ENCODE results near the gene ZNG1A. TPM values are rescaled to one million over a fixed set of nuclear protein-coding genes. Genes with fewer than 3 reads are reported as not detected.
"Not testable (repeated sequence)": the region's sequence is repeated elsewhere in the genome, so short reads cannot be mapped to it uniquely, and the experiment has no call there.

The ZNG1A gene
- total RNA-seq, 1 experiment from 2014 or later: 54.4 TPM

- H3K27me3 Mint-ChIP-seq (ENCODE audit: unreplicated experiment); H3K4me1 Mint-ChIP-seq (ENCODE audit: low read depth, unreplicated experiment); H3K4me3 Mint-ChIP-seq (ENCODE audit: low read depth, unreplicated experiment); CTCF ChIA-PET; intact Hi-C loops (cut with micrococcal nuclease; ENCODE audit: unreplicated experiment); BruUV-seq (replicated peaks); H3K27ac Mint-ChIP-seq (ENCODE audit: unreplicated experiment); H3K9me3 Mint-ChIP-seq (ENCODE audit: low read depth, unreplicated experiment); DNase-seq; H3K36me3 Mint-ChIP-seq (ENCODE audit: insufficient read depth, unreplicated experiment): not testable (repeated sequence)
Observed at GRCh38 chr9:88396-89037, 90.3 kb downstream of the ZNG1A start.

GRCh38 chr9:87860-88259, 91.0 kb downstream of the ZNG1A start:
- H3K4me3 Mint-ChIP-seq (ENCODE audit: low read depth, unreplicated experiment); DNase-seq; H3K36me3 Mint-ChIP-seq (ENCODE audit: insufficient read depth, unreplicated experiment); CTCF ChIA-PET; H3K27me3 Mint-ChIP-seq (ENCODE audit: unreplicated experiment); H3K4me1 Mint-ChIP-seq (ENCODE audit: low read depth, unreplicated experiment); intact Hi-C loops (cut with micrococcal nuclease; ENCODE audit: unreplicated experiment); H3K9me3 Mint-ChIP-seq (ENCODE audit: low read depth, unreplicated experiment); H3K27ac Mint-ChIP-seq (ENCODE audit: unreplicated experiment); BruUV-seq (replicated peaks): not testable (repeated sequence)

- H3K9me3 Mint-ChIP-seq (ENCODE audit: low read depth, unreplicated experiment); intact Hi-C loops (cut with micrococcal nuclease; ENCODE audit: unreplicated experiment); H3K36me3 Mint-ChIP-seq (ENCODE audit: insufficient read depth, unreplicated experiment); H3K27ac Mint-ChIP-seq (ENCODE audit: unreplicated experiment); H3K4me3 Mint-ChIP-seq (ENCODE audit: low read depth, unreplicated experiment); H3K27me3 Mint-ChIP-seq (ENCODE audit: unreplicated experiment); DNase-seq; BruUV-seq (replicated peaks); H3K4me1 Mint-ChIP-seq (ENCODE audit: low read depth, unreplicated experiment); CTCF ChIA-PET: not testable (repeated sequence)
Observed at GRCh38 chr9:87105-87504, 91.8 kb downstream of the ZNG1A start.

- DNase-seq; intact Hi-C loops (cut with micrococcal nuclease; ENCODE audit: unreplicated experiment); H3K9me3 Mint-ChIP-seq (ENCODE audit: low read depth, unreplicated experiment); H3K36me3 Mint-ChIP-seq (ENCODE audit: insufficient read depth, unreplicated experiment); H3K27me3 Mint-ChIP-seq (ENCODE audit: unreplicated experiment); H3K4me1 Mint-ChIP-seq (ENCODE audit: low read depth, unreplicated experiment); BruUV-seq (replicated peaks); H3K4me3 Mint-ChIP-seq (ENCODE audit: low read depth, unreplicated experiment); H3K27ac Mint-ChIP-seq (ENCODE audit: unreplicated experiment); CTCF ChIA-PET: not testable (repeated sequence)
Observed at GRCh38 chr9:86697-87096, 92.2 kb downstream of the ZNG1A start.

- DNase-seq; H3K4me1 Mint-ChIP-seq (ENCODE audit: low read depth, unreplicated experiment); H3K27ac Mint-ChIP-seq (ENCODE audit: unreplicated experiment); intact Hi-C loops (cut with micrococcal nuclease; ENCODE audit: unreplicated experiment); BruUV-seq (replicated peaks); CTCF ChIA-PET; H3K36me3 Mint-ChIP-seq (ENCODE audit: insufficient read depth, unreplicated experiment); H3K4me3 Mint-ChIP-seq (ENCODE audit: low read depth, unreplicated experiment); H3K9me3 Mint-ChIP-seq (ENCODE audit: low read depth, unreplicated experiment); H3K27me3 Mint-ChIP-seq (ENCODE audit: unreplicated experiment): not testable (repeated sequence)
Observed at GRCh38 chr9:82932-83689, 95.7 kb downstream of the ZNG1A start.

GRCh38 chr9:78333-78732, 100.5 kb downstream of the ZNG1A start:
- H3K4me1 Mint-ChIP-seq (ENCODE audit: low read depth, unreplicated experiment); H3K9me3 Mint-ChIP-seq (ENCODE audit: low read depth, unreplicated experiment); intact Hi-C loops (cut with micrococcal nuclease; ENCODE audit: unreplicated experiment); CTCF ChIA-PET; BruUV-seq (replicated peaks); H3K36me3 Mint-ChIP-seq (ENCODE audit: insufficient read depth, unreplicated experiment); H3K4me3 Mint-ChIP-seq (ENCODE audit: low read depth, unreplicated experiment); DNase-seq; H3K27ac Mint-ChIP-seq (ENCODE audit: unreplicated experiment): not testable (repeated sequence)
- H3K27me3 Mint-ChIP-seq (ENCODE audit: unreplicated experiment): peaks cover 18% of the 10 kb centered on the region

- DNase-seq; H3K36me3 Mint-ChIP-seq (ENCODE audit: insufficient read depth, unreplicated experiment); CTCF ChIA-PET; H3K27ac Mint-ChIP-seq (ENCODE audit: unreplicated experiment); intact Hi-C loops (cut with micrococcal nuclease; ENCODE audit: unreplicated experiment); H3K4me1 Mint-ChIP-seq (ENCODE audit: low read depth, unreplicated experiment); H3K4me3 Mint-ChIP-seq (ENCODE audit: low read depth, unreplicated experiment); BruUV-seq (replicated peaks); H3K9me3 Mint-ChIP-seq (ENCODE audit: low read depth, unreplicated experiment): not testable (repeated sequence)
- peaks cover 25% of the 10 kb centered on the region for H3K27me3 Mint-ChIP-seq (ENCODE audit: unreplicated experiment)
Observed at GRCh38 chr9:76389-76788, 102.5 kb downstream of the ZNG1A start.

- BruUV-seq (replicated peaks); DNase-seq; H3K9me3 Mint-ChIP-seq (ENCODE audit: low read depth, unreplicated experiment); intact Hi-C loops (cut with micrococcal nuclease; ENCODE audit: unreplicated experiment); CTCF ChIA-PET; H3K36me3 Mint-ChIP-seq (ENCODE audit: insufficient read depth, unreplicated experiment); H3K4me1 Mint-ChIP-seq (ENCODE audit: low read depth, unreplicated experiment); H3K27ac Mint-ChIP-seq (ENCODE audit: unreplicated experiment): not testable (repeated sequence)
- peaks cover 22% of the 10 kb centered on the region for H3K27me3 Mint-ChIP-seq (ENCODE audit: unreplicated experiment)
- H3K4me3 Mint-ChIP-seq (ENCODE audit: low read depth, unreplicated experiment): peak overlapping the region; percentile 44
Observed at GRCh38 chr9:73900-74525, 104.8 kb downstream of the ZNG1A start.

GRCh38 chr9:73076-73899, 105.6 kb downstream of the ZNG1A start:
- not testable (repeated sequence) for BruUV-seq (replicated peaks)

More at GRCh38 chr9:73076-73899, 105.6 kb downstream of the ZNG1A start:
- H3K4me1 Mint-ChIP-seq (ENCODE audit: low read depth, unreplicated experiment); H3K36me3 Mint-ChIP-seq (ENCODE audit: insufficient read depth, unreplicated experiment); intact Hi-C loops (cut with micrococcal nuclease; ENCODE audit: unreplicated experiment); H3K27ac Mint-ChIP-seq (ENCODE audit: unreplicated experiment); DNase-seq; H3K9me3 Mint-ChIP-seq (ENCODE audit: low read depth, unreplicated experiment); CTCF ChIA-PET: not testable (repeated sequence)
- peaks cover 22% of the 10 kb centered on the region for H3K27me3 Mint-ChIP-seq (ENCODE audit: unreplicated experiment)
- H3K4me3 Mint-ChIP-seq (ENCODE audit: low read depth, unreplicated experiment): peak overlapping the region; percentile 57

Data from Calu3 (cell line).